Endothelial cell of umbilical vein (primary cell): Measurements from ENCODE around the gene YWHAE.

ENCODE experiments used
- EZH2 ChIP-seq: IDR thresholded peaks from 2 replicates; pipeline ENCODE4 v1.6.1; 2012; ENCODE audit warnings: borderline replicate concordance, low read depth, mild to moderate bottlenecking, moderate library complexity, low read length, inconsistent platforms; ENCODE audit not compliant: severe bottlenecking
- FOS ChIP-seq: IDR thresholded peaks from 2 replicates; pipeline ENCODE4 v1.6.1; 2011; ENCODE audit warnings: mild to moderate bottlenecking, low read length, moderate library complexity, borderline replicate concordance; ENCODE audit not compliant: insufficient read depth
- GATA2 ChIP-seq: IDR thresholded peaks from 2 replicates; pipeline ENCODE4 v1.7.0; 2011; ENCODE audit warnings: low read depth, mild to moderate bottlenecking, moderate library complexity, mixed read lengths, low read length; ENCODE audit not compliant: insufficient read length, insufficient read depth
- JUN ChIP-seq: IDR thresholded peaks from 2 replicates; pipeline ENCODE4 v1.6.1; 2011; ENCODE audit warnings: borderline replicate concordance, low read depth; ENCODE audit not compliant: insufficient read length, insufficient read depth
- MYC ChIP-seq: IDR thresholded peaks from one replicate; pipeline ENCODE4 v1.6.1; 2011; ENCODE audit warnings: mild to moderate bottlenecking, low read depth, low read length
- POLR2A ChIP-seq: IDR thresholded peaks from 2 replicates; pipeline ENCODE4 v1.6.1; 2012; ENCODE audit warnings: low read depth, mild to moderate bottlenecking, control low read depth, low read length
- POLR2AphosphoS5 ChIP-seq: IDR thresholded peaks from 2 replicates; pipeline ENCODE4 v1.6.1; 2012; ENCODE audit warnings: low read depth, mild to moderate bottlenecking, control low read depth, low read length, moderate library complexity; ENCODE audit not compliant: insufficient read depth
- TF ChIP-seq, protein P1 (sequence below), 2 donors: IDR thresholded peaks; 1 replicate in 1 of 2; 2 replicates in 1 of 2; pipeline ENCODE4 v1.5.1; 2011; ENCODE audit warnings: low read length in 2 of 2, mild to moderate bottlenecking in 2 of 2, moderate library complexity in 2 of 2, control low read depth in 1 of 2, inconsistent platforms in 1 of 2, low read depth in 1 of 2; ENCODE audit not compliant: insufficient read depth in 1 of 2; ENCODE audit errors: extremely low read depth in 1 of 2
- TF ChIP-seq, protein P2 (sequence below): IDR thresholded peaks from 2 replicates; pipeline ENCODE4 v1.6.1; 2011; ENCODE audit not compliant: insufficient read depth, insufficient read length

DNA sequence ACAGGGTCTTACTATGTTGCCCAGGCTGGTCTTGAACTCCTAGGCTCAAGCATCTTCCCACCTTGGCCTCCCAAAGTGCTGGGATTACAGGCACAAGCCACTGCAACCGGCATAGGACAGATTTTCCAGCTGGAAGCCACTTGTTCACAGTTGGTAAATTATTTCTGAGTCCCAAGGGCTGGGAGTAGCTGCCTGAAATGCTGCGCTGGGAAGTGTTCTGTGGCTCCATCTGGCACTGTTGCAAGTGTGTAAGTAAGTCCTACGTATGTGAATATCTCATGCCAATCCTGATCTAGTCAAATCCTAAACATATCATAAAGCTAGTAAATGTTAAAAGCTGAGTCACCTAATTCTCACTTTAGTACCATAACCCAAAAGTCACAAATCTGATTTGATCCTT is 48.1 kb downstream of the YWHAE start:
- TF ChIP-seq JUN (no peak), EZH2 (no peak), POLR2AphosphoS5 (no peak), POLR2A (no peak), GATA2 (no peak), MYC (no peak), FOS (no peak)
- TF ChIP-seq, protein P1, sequence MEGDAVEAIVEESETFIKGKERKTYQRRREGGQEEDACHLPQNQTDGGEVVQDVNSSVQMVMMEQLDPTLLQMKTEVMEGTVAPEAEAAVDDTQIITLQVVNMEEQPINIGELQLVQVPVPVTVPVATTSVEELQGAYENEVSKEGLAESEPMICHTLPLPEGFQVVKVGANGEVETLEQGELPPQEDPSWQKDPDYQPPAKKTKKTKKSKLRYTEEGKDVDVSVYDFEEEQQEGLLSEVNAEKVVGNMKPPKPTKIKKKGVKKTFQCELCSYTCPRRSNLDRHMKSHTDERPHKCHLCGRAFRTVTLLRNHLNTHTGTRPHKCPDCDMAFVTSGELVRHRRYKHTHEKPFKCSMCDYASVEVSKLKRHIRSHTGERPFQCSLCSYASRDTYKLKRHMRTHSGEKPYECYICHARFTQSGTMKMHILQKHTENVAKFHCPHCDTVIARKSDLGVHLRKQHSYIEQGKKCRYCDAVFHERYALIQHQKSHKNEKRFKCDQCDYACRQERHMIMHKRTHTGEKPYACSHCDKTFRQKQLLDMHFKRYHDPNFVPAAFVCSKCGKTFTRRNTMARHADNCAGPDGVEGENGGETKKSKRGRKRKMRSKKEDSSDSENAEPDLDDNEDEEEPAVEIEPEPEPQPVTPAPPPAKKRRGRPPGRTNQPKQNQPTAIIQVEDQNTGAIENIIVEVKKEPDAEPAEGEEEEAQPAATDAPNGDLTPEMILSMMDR (IDR thresholded peaks at IDR 0.05; ENCODE audit: extremely low read depth in 1 of 2, insufficient read depth in 1 of 2, low read depth in 1 of 2, low read length in 2 of 2) = no peak
- TF ChIP-seq, protein P2, sequence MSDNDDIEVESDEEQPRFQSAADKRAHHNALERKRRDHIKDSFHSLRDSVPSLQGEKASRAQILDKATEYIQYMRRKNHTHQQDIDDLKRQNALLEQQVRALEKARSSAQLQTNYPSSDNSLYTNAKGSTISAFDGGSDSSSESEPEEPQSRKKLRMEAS = no peak
